Lung microvascular endothelial cell (primary cell): Measurements from ENCODE around the gene TECTA. TPM values are rescaled to one million over a fixed set of nuclear protein-coding genes. Genes with fewer than 3 reads are reported as not detected.
A peak's percentile ranks its signal among the peaks of the same experiment; 100 is the strongest.

Experiments
- DNase-seq, 2 donors: peaks; one replicate each; pipeline versions ENCODE4 v3.0.0 to v3.0.0-alpha.2; 2010; ENCODE audit warnings: low read depth in 2 of 2
- total RNA-seq: library from RNA; depleted of rRNA; stranded (reverse); fragments of >200 nt; gene quantifications from 2 replicates; pipeline ENCODE4 v1.2.1, GENCODE V29; 2014

Gene TECTA
- total RNA-seq = 0.20 and 0.22 TPM in 2 replicates

- DNase-seq = no peak
Observed at GRCh38 chr11:121100943-121101342, at the start of gene TECTA. TSS of gene TECTA (plus strand) at chr11:121101243. CDS start at chr11:121102666, 1,423 bp downstream.

- no peak for DNase-seq
Observed at GRCh38 chr11:121053244-121053643, 47.8 kb upstream of the TECTA start.

- no peak for DNase-seq
Observed at GRCh38 chr11:121054266-121054665, 46.8 kb upstream of the TECTA start.

- no peak for DNase-seq
Observed at GRCh38 chr11:121055076-121055475, 46.0 kb upstream of the TECTA start.

- no peak for DNase-seq
Observed at GRCh38 chr11:121057922-121058321, 43.1 kb upstream of the TECTA start.

GRCh38 chr11:121058941-121059340, 42.1 kb upstream of the TECTA start:
- DNase-seq = no peak

GRCh38 chr11:121059605-121060004, 41.4 kb upstream of the TECTA start:
- DNase-seq = no peak

- DNase-seq = peak in 1 of 2 donors; percentile 0
Observed at GRCh38 chr11:121063728-121064127, 37.3 kb upstream of the TECTA start.

- no peak for DNase-seq
Observed at GRCh38 chr11:121066623-121067022, 34.4 kb upstream of the TECTA start.

GRCh38 chr11:121067026-121067425, 34.0 kb upstream of the TECTA start:
- no peak for DNase-seq

GRCh38 chr11:121067453-121067852, 33.6 kb upstream of the TECTA start:
- peak in 1 of 2 donors; percentile 27 for DNase-seq

- DNase-seq = no peak
Observed at GRCh38 chr11:121067962-121068647, 32.9 kb upstream of the TECTA start.

GRCh38 chr11:121068787-121069186, 32.3 kb upstream of the TECTA start:
- DNase-seq = no peak

GRCh38 chr11:121070951-121071845, 29.8 kb upstream of the TECTA start:
- DNase-seq = no peak

- DNase-seq = no peak
Observed at GRCh38 chr11:121071846-121072450, 29.1 kb upstream of the TECTA start.

GRCh38 chr11:121081321-121081720, 19.7 kb upstream of the TECTA start:
- DNase-seq = no peak

- DNase-seq = no peak
Observed at GRCh38 chr11:121082219-121082618, 18.8 kb upstream of the TECTA start.

GRCh38 chr11:121082670-121083069, 18.4 kb upstream of the TECTA start:
- peak; percentile 14 to 18 for DNase-seq

- no peak for DNase-seq
Observed at GRCh38 chr11:121086866-121087265, 14.2 kb upstream of the TECTA start.

- DNase-seq = no peak
Observed at GRCh38 chr11:121089566-121089965, 11.5 kb upstream of the TECTA start.

GRCh38 chr11:121090145-121090721, 10.8 kb upstream of the TECTA start:
- no peak for DNase-seq
